ENCODE measurements around the gene P4HB.

Gene P4HB

GRCh38 chr17:81809556-81809998 is 50.8 kb downstream of the P4HB start:
- no peak for DNase-seq (ENCODE audit: extremely low read depth, low read depth)
- TF ChIP-seq CTCF (IDR thresholded peaks at IDR 0.05; ENCODE audit: low read depth, low read length, missing control alignments) = no peak
- H3K4me3 ChIP-seq (replicated peaks; ENCODE audit: low read depth, low read length) = no peak overlapping the region

GRCh38 chr17:81808778-81809555 is 51.4 kb downstream of the P4HB start:
- TF ChIP-seq CTCF (IDR thresholded peaks at IDR 0.05; ENCODE audit: low read depth, low read length, missing control alignments) = no peak
- no peak overlapping the region for H3K4me3 ChIP-seq (replicated peaks; ENCODE audit: low read depth, low read length)
- no peak for DNase-seq (ENCODE audit: extremely low read depth, low read depth)

GRCh38 chr17:81807839-81808238 is 52.5 kb downstream of the P4HB start:
- TF ChIP-seq CTCF (IDR thresholded peaks at IDR 0.05; ENCODE audit: low read depth, low read length, missing control alignments) = no peak
- H3K4me3 ChIP-seq (replicated peaks; ENCODE audit: low read depth, low read length) = no peak overlapping the region
- no peak for DNase-seq (ENCODE audit: extremely low read depth, low read depth)

GRCh38 chr17:81807210-81807719 is 53.1 kb downstream of the P4HB start:
- TF ChIP-seq CTCF (IDR thresholded peaks at IDR 0.05; ENCODE audit: low read depth, low read length, missing control alignments) = no peak
- no peak for DNase-seq (ENCODE audit: extremely low read depth, low read depth)
- H3K4me3 ChIP-seq (replicated peaks; ENCODE audit: low read depth, low read length) = no peak overlapping the region

- no peak overlapping the region for H3K4me3 ChIP-seq (replicated peaks; ENCODE audit: low read depth, low read length)
- TF ChIP-seq CTCF (IDR thresholded peaks at IDR 0.05; ENCODE audit: low read depth, low read length, missing control alignments) = no peak
- DNase-seq (ENCODE audit: extremely low read depth, low read depth) = no peak
Observed at GRCh38 chr17:81806461-81807209, 53.7 kb downstream of the P4HB start.

GRCh38 chr17:81805707-81806460 is 54.5 kb downstream of the P4HB start:
- no peak for TF ChIP-seq CTCF (IDR thresholded peaks at IDR 0.05; ENCODE audit: low read depth, low read length, missing control alignments)
- no peak for DNase-seq (ENCODE audit: extremely low read depth, low read depth)
- H3K4me3 ChIP-seq (replicated peaks; ENCODE audit: low read depth, low read length) = no peak overlapping the region
